Fibroblast of lung (primary cell): ENCODE data around the gene UNC45B.
"Not testable (repeated sequence)": the region's sequence is repeated elsewhere in the genome, so short reads cannot be mapped to it uniquely, and the experiment has no call there.

Source experiments
- CTCF ChIP-seq, 2 donors: IDR thresholded peaks in 1 of 2; conservative IDR thresholded peaks in 1 of 2; 1 replicate in 1 of 2; 2 replicates in 1 of 2; pipeline ENCODE4 v1.5.1; 2011 to 2012; ENCODE audit warnings: low read length in 2 of 2, control low read depth in 1 of 2, inconsistent platforms in 1 of 2, low read depth in 1 of 2, mild to moderate bottlenecking in 1 of 2
- EZH2 ChIP-seq: IDR thresholded peaks from 2 replicates; pipeline ENCODE4 v1.5.1; 2012; ENCODE audit warnings: low read length, control low read depth, mild to moderate bottlenecking; ENCODE audit errors: missing control alignments

GRCh38 chr17:35179379-35179778 lies 31.8 kb downstream of the UNC45B start:
- TF ChIP-seq CTCF (conservative IDR thresholded peaks at IDR 0.05 in 1 of 2, IDR thresholded peaks at IDR 0.05 in 1 of 2; ENCODE audit: low read depth in 1 of 2, low read length in 2 of 2); EZH2: not testable (repeated sequence)
